Fibroblast of mammary gland (primary cell): ENCODE results near the gene PTPRN2.

Source experiments
- DNase-seq: peaks from one replicate; pipeline ENCODE4 v3.0.0-alpha.2; 2010; ENCODE audit warnings: low read depth
- H3K4me3 ChIP-seq: 2 replicates; pipeline ENCODE4 v1.5.1; 2011; ENCODE audit warnings: low read depth, mild to moderate bottlenecking, low read length, moderate library complexity; ENCODE audit not compliant: control insufficient read depth
- TF ChIP-seq, protein P1 (sequence below): conservative IDR thresholded peaks from 2 replicates; pipeline ENCODE4 v1.5.1; 2011; ENCODE audit warnings: low read depth, low read length, inconsistent platforms; ENCODE audit not compliant: control insufficient read depth, insufficient read depth

Gene PTPRN2

DNA sequence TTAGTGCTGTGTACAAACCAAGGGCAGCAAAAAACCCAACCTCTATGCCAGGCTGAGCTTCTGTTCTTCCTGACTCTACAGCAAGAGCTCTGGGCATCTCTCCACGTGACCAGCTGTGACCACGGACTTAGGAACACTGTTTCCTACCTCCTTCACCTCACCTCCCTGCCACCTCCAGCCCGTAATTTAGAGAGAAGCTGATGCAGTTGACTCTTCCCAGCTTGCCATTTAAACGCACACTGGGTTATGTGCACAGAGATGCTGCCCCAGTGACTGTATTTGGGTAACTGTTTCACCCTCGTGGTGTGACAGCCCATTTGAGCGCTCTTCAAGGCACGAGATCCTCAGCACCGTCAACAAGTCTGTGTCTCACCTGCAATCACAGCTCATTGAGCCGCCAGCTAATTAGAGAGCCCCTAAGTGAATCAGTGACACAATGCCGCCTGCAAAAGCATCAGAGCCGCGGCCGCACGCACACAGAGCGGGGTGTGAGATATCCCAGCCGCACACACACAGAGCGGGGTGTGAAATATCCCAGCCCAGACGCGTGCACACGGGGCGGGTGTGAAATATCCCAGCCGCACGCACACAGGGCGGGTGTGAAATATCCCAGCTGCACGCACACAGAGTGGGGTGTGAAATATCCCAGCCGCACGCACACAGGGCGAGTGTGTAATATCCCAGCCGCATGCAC is 319.7 kb downstream of the PTPRN2 start:
- DNase-seq = no peak
- TF ChIP-seq, protein P1, sequence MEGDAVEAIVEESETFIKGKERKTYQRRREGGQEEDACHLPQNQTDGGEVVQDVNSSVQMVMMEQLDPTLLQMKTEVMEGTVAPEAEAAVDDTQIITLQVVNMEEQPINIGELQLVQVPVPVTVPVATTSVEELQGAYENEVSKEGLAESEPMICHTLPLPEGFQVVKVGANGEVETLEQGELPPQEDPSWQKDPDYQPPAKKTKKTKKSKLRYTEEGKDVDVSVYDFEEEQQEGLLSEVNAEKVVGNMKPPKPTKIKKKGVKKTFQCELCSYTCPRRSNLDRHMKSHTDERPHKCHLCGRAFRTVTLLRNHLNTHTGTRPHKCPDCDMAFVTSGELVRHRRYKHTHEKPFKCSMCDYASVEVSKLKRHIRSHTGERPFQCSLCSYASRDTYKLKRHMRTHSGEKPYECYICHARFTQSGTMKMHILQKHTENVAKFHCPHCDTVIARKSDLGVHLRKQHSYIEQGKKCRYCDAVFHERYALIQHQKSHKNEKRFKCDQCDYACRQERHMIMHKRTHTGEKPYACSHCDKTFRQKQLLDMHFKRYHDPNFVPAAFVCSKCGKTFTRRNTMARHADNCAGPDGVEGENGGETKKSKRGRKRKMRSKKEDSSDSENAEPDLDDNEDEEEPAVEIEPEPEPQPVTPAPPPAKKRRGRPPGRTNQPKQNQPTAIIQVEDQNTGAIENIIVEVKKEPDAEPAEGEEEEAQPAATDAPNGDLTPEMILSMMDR = no peak
- H3K4me3 ChIP-seq = no peak overlapping the region

GRCh38 chr7:158266817-158267741 is 320.5 kb downstream of the PTPRN2 start:
- DNase-seq = no peak
- no peak overlapping the region for H3K4me3 ChIP-seq
- TF ChIP-seq, protein P1 = no peak

GRCh38 chr7:158266426-158266816 is 321.2 kb downstream of the PTPRN2 start:
- TF ChIP-seq, protein P1 = no peak
- DNase-seq = no peak
- H3K4me3 ChIP-seq = no peak overlapping the region

GRCh38 chr7:158265743-158266080 is 321.9 kb downstream of the PTPRN2 start:
- TF ChIP-seq, protein P1 = no peak
- no peak for DNase-seq
- H3K4me3 ChIP-seq = no peak overlapping the region

- TF ChIP-seq, protein P1 = no peak
Measured at GRCh38 chr7:158264881-158265742, 322.5 kb downstream of the PTPRN2 start.

GRCh38 chr7:158263964-158264748 is 323.5 kb downstream of the PTPRN2 start:
- no peak for DNase-seq
- H3K4me3 ChIP-seq = no peak overlapping the region
- TF ChIP-seq, protein P1 = no peak

More at GRCh38 chr7:158264881-158265742, 322.5 kb downstream of the PTPRN2 start:
- H3K4me3 ChIP-seq = no peak overlapping the region
- no peak for DNase-seq
